T-cell (primary cell): ENCODE measurements around the gene CCDC86. TPM values are rescaled to one million over a fixed set of nuclear protein-coding genes. Genes with fewer than 3 reads are reported as not detected.
A peak's percentile ranks its signal among the peaks of the same experiment; 100 is the strongest.

Experiments used
- ATAC-seq, 4 experiments: fragments of 200-7000 bp in 3 of 4; fragments of 150-1000 bp in 1 of 4; cut with Tn5 transposase; replicated peaks in 1 of 4; 1 replicate in 3 of 4; 2 replicates in 1 of 4; pipeline ENCODE4 v1.10.0; 2021; ENCODE audit warnings: moderate library complexity in 3 of 4, mild to moderate bottlenecking in 2 of 4, moderate number of reproducible peaks in 1 of 4
- CTCF ChIA-PET, 2 donors: fragments of 300-600 bp; sonication (Branson Sonifier 250); formaldehyde crosslinking; loops; one replicate each; lab custom pipeline; 2022; ENCODE audit warnings: antibody characterized with exemption in 2 of 2; lab: Charles Lee
- POLR2A ChIA-PET, 2 donors: fragments of 300-600 bp; sonication (Branson Sonifier 250); formaldehyde crosslinking; loops; one replicate each; lab custom pipeline; 2022; ENCODE audit warnings: antibody characterized with exemption in 2 of 2; lab: Charles Lee
- DNase-seq, 35 experiments: peaks; one replicate each; pipeline versions ENCODE4 v3.0.0 to v3.0.0-alpha.2; 2013 to 2023
- H3K27ac ChIP-seq: one replicate; pipeline ENCODE4 v1.5.1; 2013; ENCODE audit warnings: low read length
- H3K27me3 ChIP-seq, 2 experiments: replicated peaks in 1 of 2; 1 replicate in 1 of 2; 2 replicates in 1 of 2; pipeline versions ENCODE4 v1.6.1 to v1.7.0; 2013; ENCODE audit warnings: low read length in 1 of 2, mixed read lengths in 1 of 2; ENCODE audit not compliant: control insufficient read depth in 2 of 2, insufficient read depth in 2 of 2; ENCODE audit errors: extremely low read depth in 1 of 2
- H3K36me3 ChIP-seq, 2 donors: 1 replicate in 1 of 2; 2 replicates in 1 of 2; pipeline versions ENCODE4 v1.6.1 to v1.7.0; 2013; ENCODE audit warnings: low read length in 1 of 2; ENCODE audit not compliant: control insufficient read depth in 2 of 2, insufficient read depth in 1 of 2; ENCODE audit errors: extremely low read depth in 1 of 2
- H3K4me1 ChIP-seq, 2 experiments: 1 replicate in 1 of 2; 2 replicates in 1 of 2; pipeline versions ENCODE4 v1.6.1 to v1.7.0; 2013; ENCODE audit warnings: low read length in 2 of 2, mixed read lengths in 1 of 2; ENCODE audit not compliant: insufficient read depth in 2 of 2, control insufficient read depth in 1 of 2; ENCODE audit errors: extremely low read depth in 1 of 2
- H3K4me3 ChIP-seq, 2 donors: 1 replicate in 1 of 2; 2 replicates in 1 of 2; pipeline versions ENCODE4 v1.5.1 to v1.7.0; 2013; ENCODE audit warnings: mild to moderate bottlenecking in 2 of 2, low read length in 1 of 2, moderate library complexity in 1 of 2; ENCODE audit not compliant: control insufficient read depth in 1 of 2; ENCODE audit errors: extremely low read depth in 1 of 2
- H3K9me3 ChIP-seq: 2 replicates; pipeline ENCODE4 v1.7.0; 2013
- H3K27ac Mint-ChIP-seq, 2 donors: one replicate each; pipeline ENCODE4 v1.8.0; 2020 to 2021; ENCODE audit warnings: mild to moderate bottlenecking in 2 of 2, mixed read lengths in 2 of 2
- H3K27me3 Mint-ChIP-seq, 2 donors: one replicate each; pipeline ENCODE4 v1.8.0; 2021 to 2022; ENCODE audit warnings: mixed read lengths in 2 of 2
- H3K36me3 Mint-ChIP-seq: one replicate; pipeline ENCODE4 v1.8.0; 2021; ENCODE audit warnings: mixed read lengths
- H3K4me1 Mint-ChIP-seq, 3 donors: one replicate each; pipeline ENCODE4 v1.8.0; 2020 to 2022; ENCODE audit warnings: mixed read lengths in 3 of 3, mild to moderate bottlenecking in 1 of 3
- H3K4me3 Mint-ChIP-seq, 3 donors: one replicate each; pipeline ENCODE4 v1.8.0; 2020 to 2022; ENCODE audit warnings: mild to moderate bottlenecking in 3 of 3, mixed read lengths in 3 of 3, moderate library complexity in 3 of 3
- H3K9me3 Mint-ChIP-seq, 3 donors: one replicate each; pipeline ENCODE4 v1.8.0; 2020 to 2022; ENCODE audit warnings: mixed read lengths in 3 of 3
- WGBS: methylation state at CpG from one replicate; pipeline ENCODE4 v1.1.5; 2013; ENCODE audit warnings: missing lambda C conversion rate; ENCODE audit not compliant: insufficient coverage; 5-methylcytosine and 5-hydroxymethylcytosine counted together
- total RNA-seq, 35 experiments: library from RNA in 6 of 35; stranded (reverse) in 6 of 35; fragments of 120-200 nt in 1 of 35; gene quantifications; one replicate each; pipeline versions ENCODE4 v1.2.1 to v1.2.4 and lab custom pipeline; 2013 to 2026

Gene CCDC86
- total RNA-seq, 5 donors from 2014 or later (not counting 1 experiment from before 2014, with no cell fraction given) = 11.6 to 20.7 (median 16.3) TPM

DNA sequence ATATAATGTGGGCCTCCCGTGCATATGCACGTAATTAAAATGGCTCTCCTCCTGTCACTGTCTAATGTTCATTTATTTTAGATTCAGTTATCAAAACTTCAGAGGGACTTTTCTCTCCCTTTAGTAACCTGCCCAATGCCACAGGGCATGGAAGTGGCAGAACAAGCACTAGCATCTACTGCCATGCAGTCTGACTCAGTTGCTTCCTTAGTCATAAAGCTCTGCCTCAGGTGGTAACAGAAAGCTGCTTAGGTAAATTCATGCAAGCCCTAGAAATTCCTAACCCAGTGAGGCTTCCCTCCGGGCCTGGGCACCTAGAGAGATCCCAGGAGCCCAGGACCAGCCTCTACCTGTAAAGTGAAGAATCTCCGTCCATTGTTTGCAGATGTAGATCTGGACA lies 55.6 kb downstream of the CCDC86 start:
- Histone ChIP-seq H3K27me3 (no peaks in the 10 kb centered on the region), H3K27ac (no peak overlapping the region), H3K9me3 (no peaks in the 10 kb centered on the region), H3K36me3 (peaks cover 11 to 87% of the 10 kb centered on the region in 2 donors), H3K4me1 (peaks cover 0 to 5% of the 10 kb centered on the region in 2 experiments), H3K4me3 (no peak overlapping the region)
- WGBS = 100% methylated on average over 2 of the region's 4 CpGs
- H3K4me3 Mint-ChIP-seq = no peak overlapping the region
- no peak overlapping the region for H3K27ac Mint-ChIP-seq
- no peaks in the 10 kb centered on the region for H3K27me3 Mint-ChIP-seq
- DNase-seq (no peak), ATAC-seq (no peak)
- H3K4me1 Mint-ChIP-seq = peaks cover 4 to 5% (median 5%) of the 10 kb centered on the region in 3 donors
- H3K36me3 Mint-ChIP-seq = peaks cover 69% of the 10 kb centered on the region
- H3K9me3 Mint-ChIP-seq = no peaks in the 10 kb centered on the region
- CTCF ChIA-PET = interaction anchor here in 1 of 2 donors (1.0 to 1.7 kb wide), 2 partner anchors 17 to 66 kb away, joined by 4 to 8 read pairs; partner anchors contain the start of gene TMEM109
- POLR2A ChIA-PET = no interaction called here

DNA sequence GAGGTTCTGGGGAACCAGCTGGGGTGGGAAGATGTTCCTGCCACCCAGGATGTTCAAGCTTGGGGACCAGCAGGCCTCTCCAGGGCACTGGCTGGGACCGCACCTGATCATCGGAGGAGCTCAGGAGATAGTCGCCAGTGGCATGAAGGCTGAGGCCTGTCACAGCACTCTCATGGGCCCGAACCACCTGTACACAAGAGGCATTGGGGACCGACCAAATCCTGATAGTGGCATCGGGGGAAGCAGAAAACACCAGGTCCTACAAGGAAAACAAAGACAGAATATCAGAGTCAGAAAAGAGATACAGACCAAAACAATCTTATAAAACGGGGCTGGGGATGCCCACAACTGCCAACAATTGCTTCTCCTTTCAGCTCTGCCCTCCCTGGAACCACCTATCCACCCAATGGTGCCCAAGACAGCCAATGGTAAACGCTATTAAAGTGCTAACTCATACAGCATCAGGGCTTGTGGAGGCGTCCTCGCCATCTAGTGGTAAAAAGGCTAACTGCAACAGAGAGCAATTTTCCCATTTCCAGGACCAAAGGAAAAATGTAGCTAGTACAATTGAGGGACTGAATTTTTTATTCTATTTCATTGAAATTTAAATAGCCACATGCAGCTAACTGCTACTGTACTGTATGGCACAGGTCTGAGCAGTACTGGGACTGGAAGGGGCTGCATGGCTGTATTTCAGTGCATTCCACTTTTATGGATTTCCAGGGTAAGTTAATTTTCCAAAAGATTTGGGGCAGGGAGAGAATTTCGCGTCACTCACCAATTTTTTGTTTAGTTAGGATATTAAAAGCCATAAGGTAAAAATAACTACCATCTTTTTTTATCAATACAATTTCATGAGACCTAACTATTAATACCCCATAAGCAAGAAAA lies 57.4 kb downstream of the CCDC86 start:
- WGBS = 76% methylated on average over 7 of the region's 12 CpGs
- peaks cover 18 to 97% of the 10 kb centered on the region in 2 donors for H3K36me3 ChIP-seq
- peaks cover 0 to 6% of the 10 kb centered on the region in 2 experiments for H3K4me1 ChIP-seq
- Mint-ChIP-seq H3K27me3 (no peaks in the 10 kb centered on the region), H3K4me3 (no peak overlapping the region), H3K27ac (no peak overlapping the region), H3K36me3 (peaks cover 69% of the 10 kb centered on the region), H3K4me1 (peaks cover 18 to 20% (median 19%) of the 10 kb centered on the region in 3 donors), H3K9me3 (no peaks in the 10 kb centered on the region)
- DNase-seq (peak in 6 of 35 experiments; percentile 8 to 73 (median 24)), ATAC-seq (peak; percentile 71 to 74 (median 72))
- ChIA-PET CTCF (interaction anchor here (0.5 to 2.2 kb wide), 12 partner anchors 8 to 221 kb away, joined by 3 to 16 read pairs (median 4); partner anchors contain the start of gene TMEM109 (in 1 of the 2)), POLR2A (interaction anchor here in 1 of 2 donors (0.6 kb wide), 1 partner anchor 1892 kb away, joined by 3 read pairs; no protein-coding TSS in a partner anchor)
- H3K9me3 ChIP-seq = no peaks in the 10 kb centered on the region
- H3K27me3 ChIP-seq = no peaks in the 10 kb centered on the region
- H3K27ac ChIP-seq = no peak overlapping the region
- no peak overlapping the region for H3K4me3 ChIP-seq

GRCh38 chr11:60899977-60900376 lies 58.1 kb downstream of the CCDC86 start:
- no peak overlapping the region for H3K4me3 ChIP-seq
- H3K4me1 ChIP-seq = peaks cover 1 to 13% of the 10 kb centered on the region in 2 experiments
- Mint-ChIP-seq H3K4me1 (peaks cover 23 to 25% (median 25%) of the 10 kb centered on the region in 3 donors), H3K4me3 (no peak overlapping the region), H3K27me3 (no peaks in the 10 kb centered on the region), H3K27ac (peak overlapping the region in 1 of 2 donors; percentile 66), H3K36me3 (peaks cover 62% of the 10 kb centered on the region), H3K9me3 (no peaks in the 10 kb centered on the region)
- H3K27ac ChIP-seq = no peak overlapping the region
- no peaks in the 10 kb centered on the region for H3K27me3 ChIP-seq
- H3K36me3 ChIP-seq = peaks cover 18 to 94% of the 10 kb centered on the region in 2 donors
- CTCF ChIA-PET = interaction anchor here (0.7 to 2.2 kb wide), 11 partner anchors 8 to 220 kb away, joined by 3 to 16 read pairs (median 4); partner anchors contain the start of gene TMEM109 (in 1 of the 2)
- ATAC-seq (no peak), DNase-seq (no peak)
- POLR2A ChIA-PET = interaction anchor here in 1 of 2 donors (0.6 kb wide), 1 partner anchor 1891 kb away, joined by 3 read pairs; no protein-coding TSS in a partner anchor
- WGBS = 75% methylated on average over 1 of the region's 4 CpGs
- H3K9me3 ChIP-seq = no peaks in the 10 kb centered on the region

Other genes with a start within 250 kb of the CCDC86 start
- not detected for gene MS4A8, start 142.5 kb upstream of the CCDC86 start, total RNA-seq
- gene MS4A18, start 117.4 kb upstream of the CCDC86 start, total RNA-seq = not detected
- gene MS4A15, start 85.2 kb upstream of the CCDC86 start, total RNA-seq = not detected
- not detected for gene MS4A10, start 56.8 kb upstream of the CCDC86 start, total RNA-seq
- 10 to 100 TPM in 1 of 5 donors, 1 to 10 TPM in 4; 1.6 to 23.1 (median 2.7) TPM for gene PTGDR2, start 13.8 kb downstream of the CCDC86 start, total RNA-seq
- 1 to 10 TPM in 1 of 5 donors, under 1 TPM in 1, not detected in 3; 0.20 to 1.0 TPM for gene ZP1, start 25.4 kb downstream of the CCDC86 start, total RNA-seq
- gene PRPF19, start 64.5 kb downstream of the CCDC86 start, total RNA-seq = 100 to 1,000 TPM in 2 of 5 donors, 10 to 100 TPM in 3; 81.7 to 106 (median 96.9) TPM
- 10 to 100 TPM; 55.6 to 82.1 (median 71.8) TPM for gene TMEM109, start 72.0 kb downstream of the CCDC86 start, total RNA-seq
- 1 to 10 TPM in 2 of 5 donors, under 1 TPM in 1, not detected in 2; 0.23 to 1.6 (median 1.2) TPM for gene TMEM132A, start 82.3 kb downstream of the CCDC86 start, total RNA-seq
- 10 to 100 TPM in 1 of 5 donors, 1 to 10 TPM in 4; 5.4 to 12.2 (median 6.7) TPM for gene SLC15A3, start 110.1 kb downstream of the CCDC86 start, total RNA-seq
- 100 to 1,000 TPM; 413 to 594 (median 495) TPM for gene CD6, start 129.6 kb downstream of the CCDC86 start, total RNA-seq